ENCODE results near the gene POLH. TPM values are rescaled to one million over a fixed set of nuclear protein-coding genes. Genes with fewer than 3 reads are reported as not detected.
A peak's percentile ranks its signal among the peaks of the same experiment; 100 is the strongest.
"Not testable (repeated sequence)": the region's sequence is repeated elsewhere in the genome, so short reads cannot be mapped to it uniquely, and the experiment has no call there.

Gene POLH
- total and polyA plus RNA-seq, 2 experiments from 2014 or later, result 5.6 to 10.3 TPM

- Histone ChIP-seq H3K36me3 (peaks cover 10% of the 10 kb centered on the region), H3K9me3 (ENCODE audit: low read depth) (no peaks in the 10 kb centered on the region), H3K4me3 (peak within 1 kb of the TSS; percentile 84), H3K27ac (peak within 1 kb of the TSS; percentile 92), H3K27me3 (no peaks in the 10 kb centered on the region), H3K4me1 (ENCODE audit: low read depth) (peaks cover 14% of the 10 kb centered on the region)
- peak; percentile 100 for DNase-seq (ENCODE audit: low read depth in 1 of 2, low spot score in 1 of 2)
- TF ChIP-seq, protein P1, sequence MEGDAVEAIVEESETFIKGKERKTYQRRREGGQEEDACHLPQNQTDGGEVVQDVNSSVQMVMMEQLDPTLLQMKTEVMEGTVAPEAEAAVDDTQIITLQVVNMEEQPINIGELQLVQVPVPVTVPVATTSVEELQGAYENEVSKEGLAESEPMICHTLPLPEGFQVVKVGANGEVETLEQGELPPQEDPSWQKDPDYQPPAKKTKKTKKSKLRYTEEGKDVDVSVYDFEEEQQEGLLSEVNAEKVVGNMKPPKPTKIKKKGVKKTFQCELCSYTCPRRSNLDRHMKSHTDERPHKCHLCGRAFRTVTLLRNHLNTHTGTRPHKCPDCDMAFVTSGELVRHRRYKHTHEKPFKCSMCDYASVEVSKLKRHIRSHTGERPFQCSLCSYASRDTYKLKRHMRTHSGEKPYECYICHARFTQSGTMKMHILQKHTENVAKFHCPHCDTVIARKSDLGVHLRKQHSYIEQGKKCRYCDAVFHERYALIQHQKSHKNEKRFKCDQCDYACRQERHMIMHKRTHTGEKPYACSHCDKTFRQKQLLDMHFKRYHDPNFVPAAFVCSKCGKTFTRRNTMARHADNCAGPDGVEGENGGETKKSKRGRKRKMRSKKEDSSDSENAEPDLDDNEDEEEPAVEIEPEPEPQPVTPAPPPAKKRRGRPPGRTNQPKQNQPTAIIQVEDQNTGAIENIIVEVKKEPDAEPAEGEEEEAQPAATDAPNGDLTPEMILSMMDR (IDR thresholded peaks at IDR 0.05; ENCODE audit: low read depth, low read length), result no peak
Measured at GRCh38 chr6:43629104-43629504, 53.1 kb downstream of the POLH start, which contains the start of gene GTPBP2. Gene GTPBP2, minus strand, starts transcription at chr6:43629264. Its CDS starts 102 bp downstream, at chr6:43629162.

GRCh38 chr6:43629505-43630300 is 53.7 kb downstream of the POLH start:
- Histone ChIP-seq H3K9me3 (ENCODE audit: low read depth) (no peaks in the 10 kb centered on the region), H3K4me1 (ENCODE audit: low read depth) (peaks cover 14% of the 10 kb centered on the region), H3K27me3 (no peaks in the 10 kb centered on the region), H3K4me3 (peak overlapping the region; percentile 84), H3K27ac (peak overlapping the region; percentile 92), H3K36me3 (peaks cover 9% of the 10 kb centered on the region)
- TF ChIP-seq, protein P1 (IDR thresholded peaks at IDR 0.05; ENCODE audit: low read depth, low read length), result no peak
- peak; percentile 98 to 99 for DNase-seq (ENCODE audit: low read depth in 1 of 2, low spot score in 1 of 2)

DNA sequence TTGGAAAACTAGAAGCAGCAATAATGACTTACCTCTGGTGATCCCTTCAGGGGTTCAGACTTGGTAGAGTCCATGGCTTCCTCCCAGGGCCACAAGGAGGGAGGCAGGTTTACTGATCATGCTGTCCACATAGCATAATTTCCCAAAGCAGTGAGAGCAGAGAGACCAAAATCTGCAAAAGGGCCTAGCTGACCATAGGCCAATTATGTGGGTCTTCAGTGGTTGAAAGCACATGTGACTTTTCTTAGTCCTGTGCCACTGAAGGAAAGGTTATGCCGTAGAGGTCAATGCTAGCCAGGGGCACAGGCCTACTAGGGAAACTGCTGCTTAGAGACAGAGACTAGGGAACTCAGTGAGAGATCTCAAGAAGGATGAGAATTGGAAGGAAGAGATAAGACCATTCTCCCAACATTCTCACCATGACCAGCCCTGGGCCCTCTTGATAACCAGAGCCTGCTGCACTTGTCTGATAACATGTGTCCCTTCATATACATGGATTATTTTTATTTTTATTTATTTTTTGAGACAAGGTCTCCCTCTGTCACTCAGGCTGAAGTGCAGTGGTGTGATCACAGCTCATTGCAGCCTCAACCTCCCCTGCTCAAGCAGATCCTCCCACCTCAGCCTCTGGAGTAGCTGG is 55.1 kb downstream of the POLH start:
- H3K27ac ChIP-seq, result peak overlapping the region; percentile 92
- TF ChIP-seq, protein P1 (IDR thresholded peaks at IDR 0.05; ENCODE audit: low read depth, low read length), result no peak
- peaks cover 14% of the 10 kb centered on the region for H3K4me1 ChIP-seq (ENCODE audit: low read depth)

GRCh38 chr6:43633002-43633401 is 57.0 kb downstream of the POLH start:
- not testable (repeated sequence) for H3K9me3 ChIP-seq (ENCODE audit: low read depth); DNase-seq (ENCODE audit: low read depth in 1 of 2, low spot score in 1 of 2); H3K4me3 ChIP-seq; H3K27ac ChIP-seq; H3K36me3 ChIP-seq; H3K27me3 ChIP-seq
- peaks cover 23% of the 10 kb centered on the region for H3K4me1 ChIP-seq (ENCODE audit: low read depth)

More for the DNA sequence above, 55.1 kb downstream of the POLH start:
- DNase-seq (ENCODE audit: low read depth in 1 of 2, low spot score in 1 of 2), result no peak
- peaks cover 2% of the 10 kb centered on the region for H3K36me3 ChIP-seq
- no peaks in the 10 kb centered on the region for H3K27me3 ChIP-seq
- no peak overlapping the region for H3K4me3 ChIP-seq
- H3K9me3 ChIP-seq (ENCODE audit: low read depth), result no peaks in the 10 kb centered on the region

DNA sequence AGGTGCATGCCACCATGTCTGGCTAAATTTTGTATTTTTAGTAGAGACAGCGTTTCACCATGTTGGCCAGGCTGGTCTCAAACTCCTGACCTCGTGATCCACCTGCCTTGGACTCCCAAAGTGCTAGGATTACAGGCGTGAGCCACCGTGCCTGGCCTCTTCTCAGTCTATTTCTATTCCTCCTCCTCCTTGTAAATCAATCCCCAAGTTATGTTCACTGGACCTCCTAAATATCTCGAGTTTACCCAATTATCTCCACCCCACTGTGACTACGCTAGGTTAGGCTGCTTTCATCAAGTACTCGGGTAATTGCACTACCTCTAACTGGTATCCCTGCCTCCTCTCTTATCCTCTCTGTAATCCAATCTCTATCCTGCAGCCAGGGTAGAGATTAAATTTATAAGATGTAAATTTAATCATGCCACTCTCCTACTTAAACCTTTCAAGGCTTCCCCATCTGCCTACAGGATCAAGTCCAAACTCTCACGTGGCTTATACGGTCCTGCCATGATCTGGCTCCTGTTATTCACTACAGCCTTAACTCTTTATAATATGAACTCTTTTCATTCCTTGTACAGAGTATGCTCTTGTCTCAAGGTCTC is 58.8 kb downstream of the POLH start:
- Histone ChIP-seq H3K4me3 (no peak overlapping the region), H3K27me3 (no peaks in the 10 kb centered on the region), H3K36me3 (peaks cover 4% of the 10 kb centered on the region), H3K27ac (no peak overlapping the region), H3K9me3 (ENCODE audit: low read depth) (no peaks in the 10 kb centered on the region), H3K4me1 (ENCODE audit: low read depth) (peaks cover 27% of the 10 kb centered on the region)
- no peak for DNase-seq (ENCODE audit: low read depth in 1 of 2, low spot score in 1 of 2)
- TF ChIP-seq, protein P1 (IDR thresholded peaks at IDR 0.05; ENCODE audit: low read depth, low read length), result no peak
